Endodermal cell (in vitro differentiated cells): ENCODE data around the gene DYNC2H1. TPM values are rescaled to one million over a fixed set of nuclear protein-coding genes. Genes with fewer than 3 reads are reported as not detected.
"Not testable (repeated sequence)": the region's sequence is repeated elsewhere in the genome, so short reads cannot be mapped to it uniquely, and the experiment has no call there.

ENCODE experiments used
- DNase-seq: peaks from one replicate; pipeline ENCODE4 v3.0.0-alpha.2; 2017
- H3K27ac ChIP-seq: 2 replicates; pipeline ENCODE4 v1.5.1; 2013; ENCODE audit warnings: mild to moderate bottlenecking, low read depth, low read length, moderate library complexity
- H3K27me3 ChIP-seq: 2 replicates; pipeline ENCODE4 v1.6.1; 2013; ENCODE audit warnings: mild to moderate bottlenecking, low read length, moderate library complexity; ENCODE audit not compliant: insufficient read depth, control insufficient read depth, poor library complexity, severe bottlenecking
- H3K36me3 ChIP-seq: 2 replicates; pipeline ENCODE4 v1.7.0; 2013; ENCODE audit warnings: mild to moderate bottlenecking, low read length, moderate library complexity; ENCODE audit not compliant: control insufficient read depth, insufficient read depth
- H3K4me1 ChIP-seq: one replicate; pipeline ENCODE4 v1.7.0; 2013; ENCODE audit warnings: low read length; ENCODE audit not compliant: control insufficient read depth, insufficient read depth
- H3K4me3 ChIP-seq: 2 replicates; pipeline ENCODE4 v1.5.1; 2013; ENCODE audit warnings: mild to moderate bottlenecking, low read length, moderate library complexity
- H3K9ac ChIP-seq: 2 replicates; pipeline ENCODE4 v1.6.1; 2013; ENCODE audit warnings: mild to moderate bottlenecking, low read length, moderate library complexity; ENCODE audit not compliant: poor library complexity, severe bottlenecking; ENCODE audit errors: extremely low read depth
- H3K9me3 ChIP-seq: 2 replicates; pipeline ENCODE4 v1.6.1; 2013; ENCODE audit warnings: mild to moderate bottlenecking, low read length, moderate library complexity; ENCODE audit not compliant: control insufficient read depth
- H3K27ac Mint-ChIP-seq: 2 replicates; pipeline ENCODE4 v1.8.0; 2020; ENCODE audit warnings: mixed read lengths
- H3K27me3 Mint-ChIP-seq: 2 replicates; pipeline ENCODE4 v1.8.0; 2021; ENCODE audit warnings: mild to moderate bottlenecking, mixed read lengths; ENCODE audit not compliant: insufficient read depth
- H3K36me3 Mint-ChIP-seq: 2 replicates; pipeline ENCODE4 v1.8.0; 2020; ENCODE audit warnings: low read depth, mixed read lengths
- H3K4me1 Mint-ChIP-seq: 2 replicates; pipeline ENCODE4 v1.8.0; 2020; ENCODE audit warnings: mixed read lengths
- H3K4me3 Mint-ChIP-seq: 2 replicates; pipeline ENCODE4 v1.8.0; 2020; ENCODE audit warnings: mild to moderate bottlenecking, moderate library complexity, mixed read lengths
- H3K9me3 Mint-ChIP-seq: 2 replicates; pipeline ENCODE4 v1.8.0; 2020; ENCODE audit warnings: mild to moderate bottlenecking, mixed read lengths
- CTCF ChIP-seq: fragments of 200-600 bp; sonication (generic); conservative IDR thresholded peaks from 2 replicates; pipeline ENCODE4 v1.5.0; 2021; ENCODE audit warnings: antibody characterized with exemption, mild to moderate bottlenecking
- WGBS, 2 experiments: methylation state at CpG; one replicate each; pipeline versions ENCODE4 v1.1.5 to v1.1.7; 2013; ENCODE audit warnings: missing lambda C conversion rate in 2 of 2, mixed read lengths in 1 of 2; ENCODE audit not compliant: insufficient coverage in 1 of 2, insufficient read length in 1 of 2; 5-methylcytosine and 5-hydroxymethylcytosine counted together
- total RNA-seq, 2 donors: library from RNA; stranded (reverse); fragmentation: NEBNext Ultra II Directional in 1 of 2; extraction: Animal tissue kit (Norgen Biotek cat#: 25700) in 1 of 2; gene quantifications; 2 replicates in 1 of 2; 3 replicates in 1 of 2; pipeline ENCODE4 v1.2.1, GENCODE V29; 2021

The DYNC2H1 gene
- total RNA-seq, 2 donors from 2014 or later: 21.1 to 31.9 TPM

GRCh38 chr11:103125462-103125861 lies 16.2 kb downstream of the DYNC2H1 start:
- no peaks in the 10 kb centered on the region for H3K27me3 Mint-ChIP-seq
- TF ChIP-seq CTCF: no peak

GRCh38 chr11:103141986-103142385 lies 32.8 kb downstream of the DYNC2H1 start:
- H3K4me1 ChIP-seq, DNase-seq, H3K4me3 ChIP-seq, H3K4me3 Mint-ChIP-seq, H3K4me1 Mint-ChIP-seq, H3K27ac Mint-ChIP-seq, H3K27ac ChIP-seq, H3K27me3 ChIP-seq, H3K27me3 Mint-ChIP-seq, H3K9ac ChIP-seq: not testable (repeated sequence)
- H3K36me3 Mint-ChIP-seq: peaks cover 25% of the 10 kb centered on the region
- 93 to 97% methylated on average over 13 of the region's 13 CpGs for WGBS, 2 experiments
- peaks cover 22% of the 10 kb centered on the region for H3K9me3 Mint-ChIP-seq
- peaks cover 35% of the 10 kb centered on the region for H3K36me3 ChIP-seq
- H3K9me3 ChIP-seq: peaks cover 13% of the 10 kb centered on the region

More at GRCh38 chr11:103125462-103125861, 16.2 kb downstream of the DYNC2H1 start:
- Histone ChIP-seq H3K36me3 (peaks cover 47% of the 10 kb centered on the region), H3K9me3 (no peaks in the 10 kb centered on the region), H3K4me3 (no peak overlapping the region), H3K4me1 (no peaks in the 10 kb centered on the region), H3K9ac (no peak overlapping the region), H3K27me3 (no peaks in the 10 kb centered on the region), H3K27ac (no peak overlapping the region)
- peaks cover 20% of the 10 kb centered on the region for H3K36me3 Mint-ChIP-seq
- H3K27ac Mint-ChIP-seq: no peak overlapping the region
- H3K4me3 Mint-ChIP-seq: no peak overlapping the region
- no peaks in the 10 kb centered on the region for H3K4me1 Mint-ChIP-seq
- no peak for DNase-seq
- no peaks in the 10 kb centered on the region for H3K9me3 Mint-ChIP-seq

GRCh38 chr11:103147627-103148026 lies 38.4 kb downstream of the DYNC2H1 start:
- H3K9me3 ChIP-seq: peaks cover 2% of the 10 kb centered on the region
- no peak overlapping the region for H3K27ac ChIP-seq
- Mint-ChIP-seq H3K36me3 (peaks cover 6% of the 10 kb centered on the region), H3K27ac (no peak overlapping the region), H3K9me3 (no peaks in the 10 kb centered on the region), H3K4me1 (no peaks in the 10 kb centered on the region), H3K27me3 (no peaks in the 10 kb centered on the region), H3K4me3 (no peak overlapping the region)
- no peak overlapping the region for H3K4me3 ChIP-seq
- no peak for TF ChIP-seq CTCF
- no peak overlapping the region for H3K9ac ChIP-seq
- no peaks in the 10 kb centered on the region for H3K4me1 ChIP-seq
- no peaks in the 10 kb centered on the region for H3K27me3 ChIP-seq
- no peak for DNase-seq
- H3K36me3 ChIP-seq: peaks cover 38% of the 10 kb centered on the region

GRCh38 chr11:103157542-103157941 lies 48.3 kb downstream of the DYNC2H1 start:
- H3K36me3 Mint-ChIP-seq: peaks cover 5% of the 10 kb centered on the region
- 92 to 96% methylated on average over 3 of the region's 3 CpGs for WGBS, 2 experiments
- Histone ChIP-seq H3K27me3 (no peaks in the 10 kb centered on the region), H3K36me3 (peaks cover 61% of the 10 kb centered on the region), H3K9ac (no peak overlapping the region), H3K4me3 (no peak overlapping the region), H3K9me3 (no peaks in the 10 kb centered on the region), H3K4me1 (no peaks in the 10 kb centered on the region), H3K27ac (no peak overlapping the region)
- H3K9me3 Mint-ChIP-seq: no peaks in the 10 kb centered on the region
- H3K4me3 Mint-ChIP-seq: no peak overlapping the region
- H3K27me3 Mint-ChIP-seq: no peaks in the 10 kb centered on the region
- no peak overlapping the region for H3K27ac Mint-ChIP-seq
- DNase-seq: no peak
- H3K4me1 Mint-ChIP-seq: no peaks in the 10 kb centered on the region
- TF ChIP-seq CTCF: no peak
